Astrocyte of the spinal cord (primary cell): ENCODE results near the gene KCNG3.
A peak's percentile ranks its signal among the peaks of the same experiment; 100 is the strongest.

Experiments
- DNase-seq: peaks from one replicate; pipeline ENCODE4 v3.0.0; 2011; ENCODE audit warnings: low read depth, low spot score
- H3K4me3 ChIP-seq: 2 replicates; pipeline ENCODE4 v1.5.1; 2011; ENCODE audit warnings: low read depth, mild to moderate bottlenecking, low read length, moderate library complexity
- CTCF ChIP-seq: IDR thresholded peaks from 2 replicates; pipeline ENCODE4 v1.5.1; 2012; ENCODE audit warnings: low read depth, mild to moderate bottlenecking, low read length, inconsistent platforms
- in situ Hi-C: cut with HindIII; loops from 2 replicates; pipeline ENCODE4 v1.10.0; 2017; ENCODE audit warnings: low sequenced_read_pairs

KCNG3 gene

GRCh38 chr2:42421601-42422239 is 72.1 kb downstream of the KCNG3 start:
- no peak for TF ChIP-seq CTCF
- no peak overlapping the region for H3K4me3 ChIP-seq
- in situ Hi-C loops, result no loop called here
- DNase-seq, result peak; percentile 20

GRCh38 chr2:42421157-42421485 is 72.7 kb downstream of the KCNG3 start:
- DNase-seq, result no peak
- no peak overlapping the region for H3K4me3 ChIP-seq
- TF ChIP-seq CTCF, result no peak
- in situ Hi-C loops, result no loop called here

- DNase-seq, result no peak
- TF ChIP-seq CTCF, result no peak
- H3K4me3 ChIP-seq, result no peak overlapping the region
- in situ Hi-C loops, result no loop called here
Measured at GRCh38 chr2:42414648-42415047, 79.1 kb downstream of the KCNG3 start.

GRCh38 chr2:42414158-42414557 is 79.6 kb downstream of the KCNG3 start:
- in situ Hi-C loops, result no loop called here
- TF ChIP-seq CTCF, result no peak

GRCh38 chr2:42410742-42411514 is 82.9 kb downstream of the KCNG3 start:
- TF ChIP-seq CTCF, result no peak
- no peak for DNase-seq
- in situ Hi-C loops, result no loop called here
- no peak overlapping the region for H3K4me3 ChIP-seq

More at GRCh38 chr2:42414158-42414557, 79.6 kb downstream of the KCNG3 start:
- no peak for DNase-seq
- no peak overlapping the region for H3K4me3 ChIP-seq

GRCh38 chr2:42408009-42408408 is 85.8 kb downstream of the KCNG3 start:
- in situ Hi-C loops, result no loop called here
- TF ChIP-seq CTCF, result no peak
- DNase-seq, result no peak
- no peak overlapping the region for H3K4me3 ChIP-seq
